GM23248 (cell line): ENCODE measurements around the gene APEH. TPM values are rescaled to one million over a fixed set of nuclear protein-coding genes. Genes with fewer than 3 reads are reported as not detected.

Source experiments
- DNase-seq: peaks from one replicate; pipeline ENCODE4 v3.0.0-alpha.2; 2015
- H2AFZ ChIP-seq: fragments of 200-600 bp; sonication (generic); 2 replicates; pipeline ENCODE4 v1.6.1; 2016; ENCODE audit warnings: antibody characterized with exemption
- H3F3A ChIP-seq: fragments of 200-600 bp; sonication (generic); 2 replicates; pipeline ENCODE4 v1.6.1; 2016; ENCODE audit warnings: mild to moderate bottlenecking, antibody characterized with exemption, mixed run types; ENCODE audit not compliant: insufficient read depth
- H3K27ac ChIP-seq: fragments of 200-600 bp; sonication (generic); 2 replicates; pipeline ENCODE4 v1.5.1; 2016; ENCODE audit warnings: mild to moderate bottlenecking
- H3K27me3 ChIP-seq: fragments of 200-600 bp; sonication (generic); replicated peaks from 2 replicates; pipeline ENCODE4 v1.6.1; 2016; ENCODE audit warnings: mild to moderate bottlenecking; ENCODE audit not compliant: insufficient read depth
- H3K36me3 ChIP-seq: fragments of 200-600 bp; sonication (generic); 2 replicates; pipeline ENCODE4 v1.6.1; 2016; ENCODE audit warnings: low read depth, mild to moderate bottlenecking
- H3K4me1 ChIP-seq: fragments of 200-600 bp; sonication (generic); 2 replicates; pipeline ENCODE4 v1.6.1; 2016; ENCODE audit warnings: mild to moderate bottlenecking; ENCODE audit not compliant: insufficient read depth
- H3K4me2 ChIP-seq: fragments of 200-600 bp; sonication (generic); one replicate; pipeline ENCODE4 v1.6.1; 2016; ENCODE audit warnings: mild to moderate bottlenecking; ENCODE audit not compliant: unreplicated experiment
- H3K4me3 ChIP-seq: fragments of 200-600 bp; sonication (generic); 2 replicates; pipeline ENCODE4 v1.5.1; 2016; ENCODE audit warnings: mild to moderate bottlenecking
- H3K79me2 ChIP-seq: fragments of 200-600 bp; sonication (generic); 2 replicates; pipeline ENCODE4 v1.6.1; 2016; ENCODE audit warnings: mild to moderate bottlenecking; ENCODE audit not compliant: insufficient read depth
- H3K9ac ChIP-seq: fragments of 200-600 bp; sonication (generic); 2 replicates; pipeline ENCODE4 v1.6.1; 2016; ENCODE audit warnings: mild to moderate bottlenecking
- H3K9me2 ChIP-seq: fragments of 200-600 bp; sonication (generic); 2 replicates; pipeline ENCODE4 v1.6.1; 2016; ENCODE audit warnings: mixed run types, mild to moderate bottlenecking, moderate library complexity; ENCODE audit not compliant: insufficient read depth
- H3K9me3 ChIP-seq: fragments of 200-600 bp; sonication (generic); one replicate; pipeline ENCODE4 v1.6.1; 2017; ENCODE audit warnings: low read depth
- H4K20me1 ChIP-seq: fragments of 200-600 bp; sonication (generic); 2 replicates; pipeline ENCODE4 v1.6.0; 2016; ENCODE audit not compliant: insufficient read depth
- EZH2 ChIP-seq: fragments of 200-600 bp; sonication (generic); IDR thresholded peaks from 2 replicates; pipeline ENCODE4 v1.6.1; 2018; ENCODE audit warnings: antibody characterized with exemption, mild to moderate bottlenecking; ENCODE audit not compliant: insufficient read depth, poor library complexity, severe bottlenecking
- EZH2phosphoT487 ChIP-seq: fragments of 200-600 bp; sonication (generic); IDR thresholded peaks from 2 replicates; pipeline ENCODE4 v1.6.1; 2018; ENCODE audit warnings: antibody characterized with exemption, moderate library complexity, mild to moderate bottlenecking, low read depth; ENCODE audit not compliant: insufficient read depth
- WGBS, 2 experiments: methylation state at CpG; one replicate each; pipeline ENCODE4 v1.1.6; 2015 to 2017; ENCODE audit warnings: low lambda C conversion rate in 2 of 2, low coverage in 1 of 2; ENCODE audit errors: missing lambda C conversion rate in 2 of 2; 5-methylcytosine and 5-hydroxymethylcytosine counted together
- in situ Hi-C: fragments of 300-500 bp; cut with MboI; formaldehyde crosslinking; loops from 2 replicates; pipeline ENCODE4 v1.15.0; 2020
- polyA plus RNA-seq: library from polyadenylated mRNA; unstranded; fragments of >200 nt; fragmentation: Nextera tagmentation; extraction: Ambion mirVana; gene quantifications from 2 replicates; pipeline ENCODE4 v1.2.1, GENCODE V29; 2016
- total RNA-seq: library from RNA; depleted of rRNA; stranded (reverse); fragments of >200 nt; shearing (Covaris generic); gene quantifications from 2 replicates; pipeline ENCODE4 v1.2.3, GENCODE V29; 2014

The APEH gene
- total and polyA plus RNA-seq, 2 experiments from 2014 or later: 89.1 to 108 TPM

- Histone ChIP-seq H3K9ac (no peak overlapping the region), H3K36me3 (no peaks in the 10 kb centered on the region), H3K9me2 (no peaks in the 10 kb centered on the region), H4K20me1 (no peaks in the 10 kb centered on the region), H3K9me3 (no peaks in the 10 kb centered on the region), H3K27ac (no peak overlapping the region), H2AFZ (no peak overlapping the region), H3K79me2 (no peaks in the 10 kb centered on the region), H3K4me2 (no peak overlapping the region), H3K4me1 (no peaks in the 10 kb centered on the region), H3F3A (no peaks in the 10 kb centered on the region), H3K4me3 (no peak overlapping the region), H3K27me3 (no peaks in the 10 kb centered on the region)
- DNase-seq: no peak
- in situ Hi-C loops: no loop called here
- WGBS, 2 experiments: 70 to 72% methylated on average over 11 of the region's 11 CpGs
- no peak for TF ChIP-seq EZH2
- TF ChIP-seq EZH2phosphoT487: no peak
Observed at GRCh38 chr3:49664300-49664699, 9.9 kb upstream of the APEH start.

GRCh38 chr3:49665822-49666519 is 8.2 kb upstream of the APEH start:
- 75 to 78% methylated on average over 6 of the region's 6 CpGs for WGBS, 2 experiments
- DNase-seq: no peak
- Histone ChIP-seq H3K79me2 (no peaks in the 10 kb centered on the region), H3K4me2 (no peak overlapping the region), H3F3A (no peaks in the 10 kb centered on the region), H3K9ac (no peak overlapping the region), H3K27ac (no peak overlapping the region), H3K4me1 (no peaks in the 10 kb centered on the region), H2AFZ (no peak overlapping the region), H3K4me3 (no peak overlapping the region), H3K9me2 (no peaks in the 10 kb centered on the region), H3K27me3 (no peaks in the 10 kb centered on the region), H4K20me1 (no peaks in the 10 kb centered on the region), H3K36me3 (no peaks in the 10 kb centered on the region), H3K9me3 (no peaks in the 10 kb centered on the region)
- TF ChIP-seq EZH2 (no peak), EZH2phosphoT487 (no peak)
- in situ Hi-C loops: no loop called here

GRCh38 chr3:49666592-49666991 is 7.6 kb upstream of the APEH start:
- H3K4me2 ChIP-seq: no peak overlapping the region
- H2AFZ ChIP-seq: no peak overlapping the region
- in situ Hi-C loops: no loop called here
- no peak overlapping the region for H3K27ac ChIP-seq
- H3K27me3 ChIP-seq: no peaks in the 10 kb centered on the region
- H3K36me3 ChIP-seq: no peaks in the 10 kb centered on the region
- no peak for DNase-seq
- TF ChIP-seq EZH2phosphoT487: no peak
- no peak for TF ChIP-seq EZH2
- no peaks in the 10 kb centered on the region for H3K79me2 ChIP-seq
- H3F3A ChIP-seq: no peaks in the 10 kb centered on the region
- WGBS, 2 experiments: 32% methylated on average over 5 to 8 of the region's 8 CpGs
- no peaks in the 10 kb centered on the region for H4K20me1 ChIP-seq
- H3K9me2 ChIP-seq: no peaks in the 10 kb centered on the region
- H3K4me1 ChIP-seq: no peaks in the 10 kb centered on the region
- no peak overlapping the region for H3K9ac ChIP-seq
- H3K9me3 ChIP-seq: no peaks in the 10 kb centered on the region
- H3K4me3 ChIP-seq: no peak overlapping the region

GRCh38 chr3:49667701-49668413 is 6.3 kb upstream of the APEH start:
- no peak overlapping the region for H3K4me3 ChIP-seq
- WGBS, 2 experiments: 69 to 73% methylated on average over 23 to 25 of the region's 25 CpGs
- TF ChIP-seq EZH2phosphoT487: no peak
- TF ChIP-seq EZH2: no peak
- H3F3A ChIP-seq: 0 out of 2 replicates have a peak, but pooled peaks cover 3% of the 10 kb centered on the region
- no peaks in the 10 kb centered on the region for H3K27me3 ChIP-seq
- no peaks in the 10 kb centered on the region for H3K4me1 ChIP-seq
- no peak for DNase-seq
- H4K20me1 ChIP-seq: no peaks in the 10 kb centered on the region
- H3K9me3 ChIP-seq: no peaks in the 10 kb centered on the region
- H3K27ac ChIP-seq: no peak overlapping the region
- H3K4me2 ChIP-seq: no peak overlapping the region
- H3K9ac ChIP-seq: no peak overlapping the region
- H3K79me2 ChIP-seq: no peaks in the 10 kb centered on the region
- no peaks in the 10 kb centered on the region for H3K9me2 ChIP-seq
- in situ Hi-C loops: no loop called here
- no peaks in the 10 kb centered on the region for H3K36me3 ChIP-seq
- H2AFZ ChIP-seq: no peak overlapping the region
